Measurements from ENCODE around the gene RASGEF1C. TPM values are rescaled to one million over a fixed set of nuclear protein-coding genes. Genes with fewer than 3 reads are reported as not detected.
"Not testable (repeated sequence)": the region's sequence is repeated elsewhere in the genome, so short reads cannot be mapped to it uniquely, and the experiment has no call there.

The RASGEF1C gene
- total and polyA plus RNA-seq, 9 donors: 2.3 to 5.3 (median 3.5) TPM

- Histone ChIP-seq H3K9me3 (replicated peaks; ENCODE audit: control insufficient read depth, low read depth, low read length) (no peaks in the 10 kb centered on the region), H3K36me3 (ENCODE audit: control insufficient read depth, insufficient read depth, low read length) (no peaks in the 10 kb centered on the region), H3K4me1 (ENCODE audit: control insufficient read depth, insufficient read depth, low read length) (peaks cover 10% of the 10 kb centered on the region), H3K27me3 (ENCODE audit: control insufficient read depth, insufficient read depth, low read length) (no peaks in the 10 kb centered on the region), H3K4me3 (ENCODE audit: low read length) (no peak overlapping the region), H3K27ac (ENCODE audit: low read length) (no peak overlapping the region)
- 57% methylated on average over 2 of the region's 9 CpGs for WGBS (ENCODE audit: insufficient coverage)
- DNase-seq: peak; percentile 71
Measured at GRCh38 chr5:180093651-180094382, 115.2 kb downstream of the RASGEF1C start.

GRCh38 chr5:180093241-180093640 lies 115.8 kb downstream of the RASGEF1C start:
- Histone ChIP-seq H3K9me3 (replicated peaks; ENCODE audit: control insufficient read depth, low read depth, low read length) (no peaks in the 10 kb centered on the region), H3K27ac (ENCODE audit: low read length) (no peak overlapping the region), H3K36me3 (ENCODE audit: control insufficient read depth, insufficient read depth, low read length) (no peaks in the 10 kb centered on the region), H3K4me1 (ENCODE audit: control insufficient read depth, insufficient read depth, low read length) (peaks cover 10% of the 10 kb centered on the region), H3K4me3 (ENCODE audit: low read length) (no peak overlapping the region), H3K27me3 (ENCODE audit: control insufficient read depth, insufficient read depth, low read length) (no peaks in the 10 kb centered on the region)
- WGBS (ENCODE audit: insufficient coverage): 91% methylated on average over 5 of the region's 6 CpGs
- no peak for DNase-seq

GRCh38 chr5:180090769-180091546 lies 118.1 kb downstream of the RASGEF1C start:
- Histone ChIP-seq H3K4me1 (ENCODE audit: control insufficient read depth, insufficient read depth, low read length) (peaks cover 10% of the 10 kb centered on the region), H3K27me3 (ENCODE audit: control insufficient read depth, insufficient read depth, low read length) (no peaks in the 10 kb centered on the region), H3K9me3 (replicated peaks; ENCODE audit: control insufficient read depth, low read depth, low read length) (no peaks in the 10 kb centered on the region), H3K27ac (ENCODE audit: low read length) (no peak overlapping the region), H3K4me3 (ENCODE audit: low read length) (peak overlapping the region; percentile 52), H3K36me3 (ENCODE audit: control insufficient read depth, insufficient read depth, low read length) (no peaks in the 10 kb centered on the region)
- WGBS (ENCODE audit: insufficient coverage): 17% methylated on average over 8 of the region's 17 CpGs
- DNase-seq: peak; percentile 42

- WGBS (ENCODE audit: insufficient coverage): 2% methylated on average over 51 of the region's 58 CpGs
- peaks cover under 1% of the 10 kb centered on the region for H3K27me3 ChIP-seq (ENCODE audit: control insufficient read depth, insufficient read depth, low read length)
- peak overlapping the region; percentile 79 for H3K27ac ChIP-seq (ENCODE audit: low read length)
- no peaks in the 10 kb centered on the region for H3K9me3 ChIP-seq (replicated peaks; ENCODE audit: control insufficient read depth, low read depth, low read length)
- H3K36me3 ChIP-seq (ENCODE audit: control insufficient read depth, insufficient read depth, low read length): no peaks in the 10 kb centered on the region
- H3K4me3 ChIP-seq (ENCODE audit: low read length): peak overlapping the region; percentile 52
- DNase-seq: peak; percentile 91
- peaks cover 10% of the 10 kb centered on the region for H3K4me1 ChIP-seq (ENCODE audit: control insufficient read depth, insufficient read depth, low read length)
Measured at GRCh38 chr5:180090098-180090768, 118.8 kb downstream of the RASGEF1C start.

GRCh38 chr5:180089628-180090027 lies 119.4 kb downstream of the RASGEF1C start:
- Histone ChIP-seq H3K4me3 (ENCODE audit: low read length) (peak overlapping the region; percentile 52), H3K4me1 (ENCODE audit: control insufficient read depth, insufficient read depth, low read length) (peaks cover 10% of the 10 kb centered on the region), H3K27ac (ENCODE audit: low read length) (peak overlapping the region; percentile 79)
- not testable (repeated sequence) for H3K36me3 ChIP-seq (ENCODE audit: control insufficient read depth, insufficient read depth, low read length); H3K9me3 ChIP-seq (replicated peaks; ENCODE audit: control insufficient read depth, low read depth, low read length); H3K27me3 ChIP-seq (ENCODE audit: control insufficient read depth, insufficient read depth, low read length); DNase-seq
- 66% methylated on average over 13 of the region's 18 CpGs for WGBS (ENCODE audit: insufficient coverage)

- 93% methylated on average over 4 of the region's 8 CpGs for WGBS (ENCODE audit: insufficient coverage)
- Histone ChIP-seq H3K4me3 (ENCODE audit: low read length) (no peak overlapping the region), H3K27ac (ENCODE audit: low read length) (no peak overlapping the region), H3K4me1 (ENCODE audit: control insufficient read depth, insufficient read depth, low read length) (peaks cover 10% of the 10 kb centered on the region), H3K9me3 (replicated peaks; ENCODE audit: control insufficient read depth, low read depth, low read length) (no peaks in the 10 kb centered on the region), H3K36me3 (ENCODE audit: control insufficient read depth, insufficient read depth, low read length) (no peaks in the 10 kb centered on the region), H3K27me3 (ENCODE audit: control insufficient read depth, insufficient read depth, low read length) (peaks cover 2% of the 10 kb centered on the region)
- DNase-seq: no peak
Measured at GRCh38 chr5:180088561-180088960, 120.5 kb downstream of the RASGEF1C start.

- peaks cover 10% of the 10 kb centered on the region for H3K4me1 ChIP-seq (ENCODE audit: control insufficient read depth, insufficient read depth, low read length)
- no peaks in the 10 kb centered on the region for H3K36me3 ChIP-seq (ENCODE audit: control insufficient read depth, insufficient read depth, low read length)
- no peak overlapping the region for H3K4me3 ChIP-seq (ENCODE audit: low read length)
- H3K27me3 ChIP-seq (ENCODE audit: control insufficient read depth, insufficient read depth, low read length): peaks cover 2% of the 10 kb centered on the region
- H3K9me3 ChIP-seq (replicated peaks; ENCODE audit: control insufficient read depth, low read depth, low read length): no peaks in the 10 kb centered on the region
- no peak for DNase-seq
- WGBS (ENCODE audit: insufficient coverage): 69% methylated on average over 8 of the region's 11 CpGs
- H3K27ac ChIP-seq (ENCODE audit: low read length): no peak overlapping the region
Measured at GRCh38 chr5:180086816-180087399, 122.1 kb downstream of the RASGEF1C start.

- no peak overlapping the region for H3K4me3 ChIP-seq (ENCODE audit: low read length)
- H3K4me1 ChIP-seq (ENCODE audit: control insufficient read depth, insufficient read depth, low read length): peaks cover 5% of the 10 kb centered on the region
- no peaks in the 10 kb centered on the region for H3K36me3 ChIP-seq (ENCODE audit: control insufficient read depth, insufficient read depth, low read length)
- peaks cover 2% of the 10 kb centered on the region for H3K27me3 ChIP-seq (ENCODE audit: control insufficient read depth, insufficient read depth, low read length)
- H3K27ac ChIP-seq (ENCODE audit: low read length): no peak overlapping the region
- no peak for DNase-seq
- 30% methylated on average over 3 of the region's 7 CpGs for WGBS (ENCODE audit: insufficient coverage)
- H3K9me3 ChIP-seq (replicated peaks; ENCODE audit: control insufficient read depth, low read depth, low read length): no peaks in the 10 kb centered on the region
Measured at GRCh38 chr5:180085837-180086236, 123.2 kb downstream of the RASGEF1C start.

GRCh38 chr5:180084638-180085561 lies 124.1 kb downstream of the RASGEF1C start:
- Histone ChIP-seq H3K4me3 (ENCODE audit: low read length) (no peak overlapping the region), H3K4me1 (ENCODE audit: control insufficient read depth, insufficient read depth, low read length) (peaks cover under 1% of the 10 kb centered on the region), H3K27ac (ENCODE audit: low read length) (no peak overlapping the region), H3K9me3 (replicated peaks; ENCODE audit: control insufficient read depth, low read depth, low read length) (no peaks in the 10 kb centered on the region), H3K36me3 (ENCODE audit: control insufficient read depth, insufficient read depth, low read length) (no peaks in the 10 kb centered on the region), H3K27me3 (ENCODE audit: control insufficient read depth, insufficient read depth, low read length) (peaks cover 5% of the 10 kb centered on the region)
- 69% methylated on average over 6 of the region's 13 CpGs for WGBS (ENCODE audit: insufficient coverage)
- DNase-seq: no peak
